IPS DF 6.9 (cell line): ENCODE measurements around the gene SCN9A.
"Not testable (repeated sequence)": the region's sequence is repeated elsewhere in the genome, so short reads cannot be mapped to it uniquely, and the experiment has no call there.

ENCODE experiments used
- DNase-seq: peaks from one replicate; pipeline ENCODE4 v3.0.0-alpha.2; 2013; ENCODE audit warnings: low read depth, low spot score
- H3K27ac ChIP-seq: one replicate; pipeline ENCODE4 v1.5.1; 2013; ENCODE audit warnings: low read length, control low read depth
- H3K27me3 ChIP-seq: 2 replicates; pipeline ENCODE4 v1.6.1; 2013; ENCODE audit warnings: mild to moderate bottlenecking, low read length; ENCODE audit not compliant: control insufficient read depth, insufficient read depth
- H3K36me3 ChIP-seq: 2 replicates; pipeline ENCODE4 v1.6.1; 2013; ENCODE audit warnings: low read length; ENCODE audit not compliant: control insufficient read depth, insufficient read depth
- H3K4me1 ChIP-seq: 2 replicates; pipeline ENCODE4 v1.6.1; 2013; ENCODE audit warnings: low read length; ENCODE audit not compliant: control insufficient read depth, insufficient read depth
- H3K4me3 ChIP-seq: 2 replicates; pipeline ENCODE4 v1.5.1; 2013; ENCODE audit warnings: mild to moderate bottlenecking, low read length
- H3K9me3 ChIP-seq: 2 replicates; pipeline ENCODE4 v1.6.1; 2013; ENCODE audit warnings: low read length, inconsistent platforms; ENCODE audit not compliant: control insufficient read depth, insufficient read depth
- WGBS: extraction: QIAGEN DNeasy Blood & Tissue Kit; methylation state at CpG from one replicate; pipeline ENCODE4 v1.1.7; 2013; ENCODE audit warnings: mixed read lengths, missing lambda C conversion rate; ENCODE audit not compliant: insufficient read length, insufficient coverage; 5-methylcytosine and 5-hydroxymethylcytosine counted together

The SCN9A gene

DNA sequence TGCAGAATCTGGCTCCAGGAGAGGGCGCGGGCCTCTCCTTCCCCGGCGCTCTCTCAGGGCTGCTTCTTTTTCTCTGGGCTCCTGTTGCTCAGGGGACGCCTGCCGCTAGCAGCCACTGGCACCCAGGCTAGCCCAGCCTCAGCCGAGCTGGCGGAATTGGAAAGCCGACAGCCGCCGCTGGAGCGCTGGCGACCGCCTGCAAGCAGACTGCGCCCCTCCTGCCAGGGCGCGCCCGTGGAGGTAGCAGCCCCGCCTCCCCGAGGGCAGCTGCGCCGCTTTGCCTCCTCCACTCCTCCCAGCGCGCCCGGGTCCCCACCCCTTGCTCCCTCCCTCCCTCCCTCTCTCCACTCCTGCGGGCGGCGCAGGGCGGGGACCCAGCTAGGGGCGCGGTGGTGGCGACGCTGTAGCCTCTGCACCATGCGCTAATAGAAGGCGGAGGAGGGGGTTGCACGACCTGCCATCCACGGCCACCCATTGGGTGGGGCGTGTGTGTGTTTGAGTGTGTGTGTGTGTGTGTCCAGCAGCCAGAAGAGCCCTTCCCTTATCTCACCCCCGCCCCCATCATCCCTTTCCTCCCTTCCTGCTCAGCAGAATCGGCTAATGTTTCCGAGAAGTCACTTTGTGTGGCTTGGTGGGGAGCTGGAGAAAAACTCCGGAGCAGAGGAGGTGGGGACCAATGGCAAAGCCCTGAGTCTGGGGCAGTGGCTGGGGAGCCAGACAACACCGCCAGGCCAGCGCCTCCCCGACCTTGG, at the start of gene SCN9A:
Gene SCN9A, minus strand, starts transcription at position 209 of the 752 bp plus-strand sequence. CDS start 64,188 bp downstream, outside the sequence.
- Histone ChIP-seq H3K27me3 (no peaks in the 10 kb centered on the region), H3K36me3 (no peaks in the 10 kb centered on the region), H3K27ac (no peak within 1 kb of the TSS), H3K4me1 (no peaks in the 10 kb centered on the region; the same call in 1 of the 2 replicates), H3K4me3 (peak within 1 kb of the TSS; percentile 92), H3K9me3 (no peaks in the 10 kb centered on the region)
- peak; percentile 54 for DNase-seq
- no CpG with 5 or more reads among the region's 45 CpGs for WGBS

DNA sequence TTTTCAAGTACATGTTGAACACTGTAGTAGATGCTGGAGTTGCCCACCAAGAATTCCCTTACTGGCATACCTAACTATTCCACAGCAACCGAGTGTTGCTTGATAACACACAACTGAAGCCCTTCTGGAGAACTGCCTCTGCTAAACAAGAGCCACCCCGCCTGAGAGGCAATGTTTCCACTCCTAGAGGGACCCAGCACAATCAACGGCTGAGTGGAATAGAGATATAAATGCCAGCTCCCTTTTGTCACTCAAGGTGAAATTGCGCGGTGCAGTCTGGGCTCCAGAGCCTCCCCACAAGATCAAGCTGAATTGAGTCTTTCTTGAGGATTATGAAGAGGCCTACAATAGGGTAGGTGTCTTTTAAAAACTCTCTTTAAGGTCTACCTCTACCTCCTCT, 49.1 kb upstream of the SCN9A start:
- WGBS: no CpG with 5 or more reads among the region's 5 CpGs
- Histone ChIP-seq H3K9me3 (no peaks in the 10 kb centered on the region), H3K27me3 (no peaks in the 10 kb centered on the region), H3K4me3 (no peak overlapping the region), H3K4me1 (no peaks in the 10 kb centered on the region), H3K36me3 (no peaks in the 10 kb centered on the region), H3K27ac (no peak overlapping the region)
- no peak for DNase-seq

DNA sequence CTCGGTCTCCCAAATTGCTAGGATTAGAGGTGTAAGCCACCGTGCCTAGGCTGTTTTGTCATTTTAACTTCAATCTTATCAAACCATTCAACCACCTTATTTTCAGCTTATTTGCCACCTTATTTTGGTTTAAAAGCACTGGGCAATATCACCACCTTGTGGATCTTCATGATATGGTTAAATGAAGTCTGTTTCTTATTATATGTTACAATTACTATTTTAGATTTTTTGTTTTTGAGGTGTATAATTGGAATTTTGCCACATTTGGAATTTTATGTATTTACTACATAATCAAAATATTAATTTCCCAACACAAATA, 43.8 kb upstream of the SCN9A start:
- no CpG with 5 or more reads among the region's 2 CpGs for WGBS

GRCh38 chr2:166418853-166419615, 43.3 kb upstream of the SCN9A start:
- no peaks in the 10 kb centered on the region for H3K27me3 ChIP-seq
- H3K4me3 ChIP-seq: no peak overlapping the region
- DNase-seq: no peak
- no peaks in the 10 kb centered on the region for H3K36me3 ChIP-seq
- H3K9me3 ChIP-seq: no peaks in the 10 kb centered on the region
- H3K4me1 ChIP-seq: no peaks in the 10 kb centered on the region
- WGBS: no CpG with 5 or more reads among the region's 5 CpGs
- no peak overlapping the region for H3K27ac ChIP-seq

More for the DNA sequence above, 43.8 kb upstream of the SCN9A start:
- H3K4me1 ChIP-seq: no peaks in the 10 kb centered on the region
- no peak for DNase-seq
- no peak overlapping the region for H3K4me3 ChIP-seq
- no peaks in the 10 kb centered on the region for H3K36me3 ChIP-seq
- H3K27ac ChIP-seq: no peak overlapping the region
- no peaks in the 10 kb centered on the region for H3K9me3 ChIP-seq
- H3K27me3 ChIP-seq: no peaks in the 10 kb centered on the region

GRCh38 chr2:166417669-166418068, 41.9 kb upstream of the SCN9A start:
- no peaks in the 10 kb centered on the region for H3K36me3 ChIP-seq
- H3K9me3 ChIP-seq: no peaks in the 10 kb centered on the region
- no peaks in the 10 kb centered on the region for H3K27me3 ChIP-seq
- no peak overlapping the region for H3K27ac ChIP-seq
- H3K4me3 ChIP-seq: no peak overlapping the region
- no CpG with 5 or more reads among the region's 2 CpGs for WGBS
- no peaks in the 10 kb centered on the region for H3K4me1 ChIP-seq
- no peak for DNase-seq

- no peak for DNase-seq
- H3K4me3 ChIP-seq: no peak overlapping the region
- no peaks in the 10 kb centered on the region for H3K9me3 ChIP-seq
- no peaks in the 10 kb centered on the region for H3K4me1 ChIP-seq
- no peaks in the 10 kb centered on the region for H3K27me3 ChIP-seq
- H3K36me3 ChIP-seq: no peaks in the 10 kb centered on the region
- H3K27ac ChIP-seq: no peak overlapping the region
- no CpG with 5 or more reads among the region's 1 CpG for WGBS
These were observed 37.5 kb upstream of the SCN9A start for GRCh38 chr2:166413255-166413654.

GRCh38 chr2:166411473-166412230, 35.9 kb upstream of the SCN9A start:
- H3K9me3 ChIP-seq: no peaks in the 10 kb centered on the region
- no CpG with 5 or more reads among the region's 6 CpGs for WGBS
- no peaks in the 10 kb centered on the region for H3K4me1 ChIP-seq
- no peak overlapping the region for H3K27ac ChIP-seq
- no peaks in the 10 kb centered on the region for H3K27me3 ChIP-seq
- no peak overlapping the region for H3K4me3 ChIP-seq
- DNase-seq: no peak
- H3K36me3 ChIP-seq: no peaks in the 10 kb centered on the region

DNA sequence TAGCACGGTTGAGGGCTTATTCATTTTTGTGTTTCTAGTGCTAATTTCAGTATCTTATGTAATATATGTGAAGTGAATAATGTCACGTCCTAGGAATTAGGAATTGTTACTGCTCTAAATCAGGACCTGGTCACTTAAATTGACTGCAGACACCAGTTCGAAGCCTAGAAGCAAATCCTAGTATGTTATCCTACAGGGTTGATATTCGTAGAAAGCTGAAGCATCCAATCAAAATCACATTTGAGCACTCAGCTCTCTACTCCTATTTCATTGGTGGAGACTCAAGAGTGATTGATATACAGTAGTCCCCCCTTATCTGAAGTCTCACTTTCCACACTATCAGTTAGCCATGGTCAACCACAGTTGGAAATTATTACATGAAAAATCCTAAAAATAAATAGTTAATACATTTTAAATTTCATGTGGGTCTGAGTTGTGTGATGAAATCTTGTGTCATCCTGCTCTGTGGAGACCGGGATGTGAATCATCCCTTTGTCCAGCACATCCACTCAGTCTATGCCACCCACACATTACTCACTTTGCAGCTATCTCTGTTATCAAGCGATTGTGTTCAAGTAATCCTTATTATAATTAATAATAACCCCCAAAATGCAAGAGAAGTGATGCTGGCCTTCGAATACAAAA, 35.2 kb upstream of the SCN9A start:
- H3K4me3 ChIP-seq: no peak overlapping the region
- no CpG with 5 or more reads among the region's 7 CpGs for WGBS
- no peaks in the 10 kb centered on the region for H3K27me3 ChIP-seq
- H3K27ac ChIP-seq: no peak overlapping the region
- H3K9me3 ChIP-seq: no peaks in the 10 kb centered on the region
- no peak for DNase-seq
- H3K4me1 ChIP-seq: no peaks in the 10 kb centered on the region
- H3K36me3 ChIP-seq: no peaks in the 10 kb centered on the region

DNA sequence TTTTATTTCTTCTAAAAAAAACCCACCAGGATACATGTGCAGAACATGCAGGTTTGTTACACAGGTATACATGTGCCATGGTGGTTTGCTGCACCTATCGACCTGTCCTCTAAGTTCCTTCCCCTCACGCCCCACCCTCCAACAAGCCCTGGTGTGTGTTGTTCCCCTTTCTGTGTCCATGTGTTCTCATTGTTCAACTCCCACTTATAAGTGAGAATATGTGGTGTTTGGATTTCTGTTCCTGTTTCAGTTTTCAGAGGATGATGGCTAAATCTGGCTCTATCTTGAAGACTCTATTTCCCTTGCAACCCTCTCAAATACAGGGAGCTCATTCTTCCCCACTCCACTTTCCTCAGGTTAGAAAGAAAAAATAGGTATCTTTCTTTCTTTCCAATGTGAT, 32.0 kb upstream of the SCN9A start:
- not testable (repeated sequence) for H3K27me3 ChIP-seq, H3K36me3 ChIP-seq, DNase-seq, H3K9me3 ChIP-seq, H3K4me3 ChIP-seq, H3K4me1 ChIP-seq, H3K27ac ChIP-seq
- no CpG with 5 or more reads among the region's 2 CpGs for WGBS

GRCh38 chr2:166406374-166406773, 30.6 kb upstream of the SCN9A start:
- Histone ChIP-seq H3K4me1 (no peaks in the 10 kb centered on the region), H3K27ac (no peak overlapping the region), H3K27me3 (no peaks in the 10 kb centered on the region), H3K4me3 (no peak overlapping the region), H3K36me3 (no peaks in the 10 kb centered on the region), H3K9me3 (no peaks in the 10 kb centered on the region)
- no peak for DNase-seq
- WGBS: no CpG with 5 or more reads among the region's 3 CpGs
